HepG2 (cell line): ENCODE results near the gene SCP2. TPM values are rescaled to one million over a fixed set of nuclear protein-coding genes. Genes with fewer than 3 reads are reported as not detected.

Experiments used
- AHR ChIP-seq: IDR thresholded peaks from 2 replicates; pipeline ENCODE4 v1.6.1; 2018; ENCODE audit warnings: missing genetic modification reagents, missing compliant biosample characterization
- CBX2 ChIP-seq, 2 experiments: fragments of 200-600 bp in 1 of 2; sonication (generic); formaldehyde crosslinking in 1 of 2; IDR thresholded peaks; 2 replicates each; pipeline versions ENCODE4 v1.7.0 to v1.8.1; 2018 to 2022; ENCODE audit warnings: low read depth in 2 of 2, low read length in 1 of 2, mild to moderate bottlenecking in 1 of 2, missing genetic modification reagents in 1 of 2
- GATA4 ChIP-seq: sonication (generic); IDR thresholded peaks from 2 replicates; pipeline ENCODE4 v1.6.1; 2016; ENCODE audit warnings: antibody characterized with exemption, low read depth, borderline replicate concordance
- GTF3A ChIP-seq: sonication (generic); formaldehyde crosslinking; conservative IDR thresholded peaks from 2 replicates; pipeline ENCODE4 v1.4.0; 2020; ENCODE audit warnings: mild to moderate bottlenecking, missing genetic modification reagents
- HES4 ChIP-seq: sonication (generic); formaldehyde crosslinking; IDR thresholded peaks from 2 replicates; pipeline ENCODE4 v1.9.0; 2021; ENCODE audit warnings: mild to moderate bottlenecking, missing genetic modification reagents, borderline replicate concordance
- HIC2 ChIP-seq: sonication (generic); formaldehyde crosslinking; IDR thresholded peaks from 2 replicates; pipeline ENCODE4 v1.9.0; 2022; ENCODE audit warnings: low read depth, missing genetic modification reagents
- MAF1 ChIP-seq: sonication (generic); formaldehyde crosslinking; IDR thresholded peaks from 2 replicates; pipeline ENCODE4 v1.5.0; 2020; ENCODE audit warnings: missing genetic modification reagents, borderline replicate concordance
- PAWR ChIP-seq: sonication (generic); formaldehyde crosslinking; IDR thresholded peaks from 2 replicates; pipeline ENCODE4 v1.4.0; 2020; ENCODE audit warnings: missing genetic modification reagents, mild to moderate bottlenecking, borderline replicate concordance
- SOX6 ChIP-seq, 2 experiments: fragments of 450-650 bp in 1 of 2; sonication (generic) in 1 of 2; formaldehyde crosslinking in 1 of 2; IDR thresholded peaks; 2 replicates each; pipeline versions ENCODE4 v1.4.0 to v1.6.1; 2017 to 2020; ENCODE audit warnings: antibody characterized with exemption in 1 of 2, mild to moderate bottlenecking in 1 of 2, missing genetic modification reagents in 1 of 2
- TBL1XR1 ChIP-seq: fragments of 150-350 bp; IDR thresholded peaks from 2 replicates; pipeline ENCODE4 v1.6.1; 2014; ENCODE audit warnings: borderline replicate concordance, low read length; ENCODE audit not compliant: partially characterized antibody
- TBX2 ChIP-seq: sonication (generic); formaldehyde crosslinking; IDR thresholded peaks from 2 replicates; pipeline ENCODE4 v1.5.0; 2020; ENCODE audit warnings: missing genetic modification reagents, mild to moderate bottlenecking, borderline replicate concordance
- TSC22D2 ChIP-seq: sonication (generic); formaldehyde crosslinking; IDR thresholded peaks from 2 replicates; pipeline ENCODE4 v1.5.1; 2020; ENCODE audit warnings: missing genetic modification reagents, mild to moderate bottlenecking, borderline replicate concordance
- ZNF256 ChIP-seq: sonication (generic); formaldehyde crosslinking; conservative IDR thresholded peaks from 2 replicates; pipeline ENCODE4 v1.4.0; 2020; ENCODE audit warnings: missing genetic modification reagents
- ZNF3 ChIP-seq: IDR thresholded peaks from 2 replicates; pipeline ENCODE4 v1.7.0; 2017; ENCODE audit warnings: inconsistent platforms
- ZNF652 ChIP-seq: IDR thresholded peaks from 2 replicates; pipeline ENCODE4 v1.6.1; 2016; ENCODE audit warnings: low read depth, borderline replicate concordance
- ZNF710 ChIP-seq: sonication (generic); formaldehyde crosslinking; IDR thresholded peaks from 2 replicates; pipeline ENCODE4 v1.5.0; 2020; ENCODE audit warnings: mild to moderate bottlenecking, missing genetic modification reagents, borderline replicate concordance
- ZNF713 ChIP-seq: sonication (generic); formaldehyde crosslinking; IDR thresholded peaks from 2 replicates; pipeline ENCODE4 v1.4.0; 2020; ENCODE audit warnings: mild to moderate bottlenecking, missing genetic modification reagents
- ZNF740 ChIP-seq: sonication (generic); formaldehyde crosslinking; IDR thresholded peaks from 2 replicates; pipeline ENCODE4 v1.4.0; 2020; ENCODE audit warnings: missing genetic modification reagents
- ZZZ3 ChIP-seq: sonication (generic); formaldehyde crosslinking; IDR thresholded peaks from 2 replicates; pipeline ENCODE4 v1.4.0; 2020; ENCODE audit warnings: missing genetic modification reagents, mild to moderate bottlenecking, borderline replicate concordance
- polyA plus RNA-seq, 8 experiments: library from polyadenylated mRNA; depleted of rRNA in 3 of 8; stranded (reverse) in 7 of 8; unstranded in 1 of 8; fragments of >200 nt; fragmentation: Illumina TruSeq in 4 of 8; extraction: Trizol in 4 of 8; gene quantifications; 2 replicates each; pipeline versions ENCODE4 v1.2.1 to v1.2.3, GENCODE V29; 2011 to 2016; ENCODE audit warnings: low read depth in 4 of 8, missing spikeins in 1 of 8, mixed read lengths in 1 of 8; ENCODE audit not compliant: insufficient read depth in 1 of 8
- total RNA-seq, 5 experiments: library from RNA; depleted of rRNA; stranded (reverse); fragments of >200 nt; fragmentation: Illumina TruSeq; extraction: Trizol; gene quantifications; 2 replicates each; pipeline ENCODE4 v1.2.3, GENCODE V29; 2016; ENCODE audit warnings: low read depth in 1 of 5
- TF ChIP-seq, protein P1 (sequence below): sonication (generic); formaldehyde crosslinking; conservative IDR thresholded peaks from 2 replicates; pipeline ENCODE4 v1.4.0; 2020; ENCODE audit warnings: mild to moderate bottlenecking, missing genetic modification reagents, moderate library complexity
- TF ChIP-seq, protein P2 (sequence below): sonication (generic); formaldehyde crosslinking; conservative IDR thresholded peaks from 2 replicates; pipeline ENCODE4 v1.4.0; 2020; ENCODE audit warnings: missing genetic modification reagents

The SCP2 gene
- total and polyA plus RNA-seq, 2 of the 13 experiments (the other 11 are each of a cell fraction or from before 2014, with no cell fraction given): 59.0 to 133 TPM

GRCh38 chr1:52920791-52921291 is 6.2 kb upstream of the SCP2 start (continued):
- TF ChIP-seq, protein P1, sequence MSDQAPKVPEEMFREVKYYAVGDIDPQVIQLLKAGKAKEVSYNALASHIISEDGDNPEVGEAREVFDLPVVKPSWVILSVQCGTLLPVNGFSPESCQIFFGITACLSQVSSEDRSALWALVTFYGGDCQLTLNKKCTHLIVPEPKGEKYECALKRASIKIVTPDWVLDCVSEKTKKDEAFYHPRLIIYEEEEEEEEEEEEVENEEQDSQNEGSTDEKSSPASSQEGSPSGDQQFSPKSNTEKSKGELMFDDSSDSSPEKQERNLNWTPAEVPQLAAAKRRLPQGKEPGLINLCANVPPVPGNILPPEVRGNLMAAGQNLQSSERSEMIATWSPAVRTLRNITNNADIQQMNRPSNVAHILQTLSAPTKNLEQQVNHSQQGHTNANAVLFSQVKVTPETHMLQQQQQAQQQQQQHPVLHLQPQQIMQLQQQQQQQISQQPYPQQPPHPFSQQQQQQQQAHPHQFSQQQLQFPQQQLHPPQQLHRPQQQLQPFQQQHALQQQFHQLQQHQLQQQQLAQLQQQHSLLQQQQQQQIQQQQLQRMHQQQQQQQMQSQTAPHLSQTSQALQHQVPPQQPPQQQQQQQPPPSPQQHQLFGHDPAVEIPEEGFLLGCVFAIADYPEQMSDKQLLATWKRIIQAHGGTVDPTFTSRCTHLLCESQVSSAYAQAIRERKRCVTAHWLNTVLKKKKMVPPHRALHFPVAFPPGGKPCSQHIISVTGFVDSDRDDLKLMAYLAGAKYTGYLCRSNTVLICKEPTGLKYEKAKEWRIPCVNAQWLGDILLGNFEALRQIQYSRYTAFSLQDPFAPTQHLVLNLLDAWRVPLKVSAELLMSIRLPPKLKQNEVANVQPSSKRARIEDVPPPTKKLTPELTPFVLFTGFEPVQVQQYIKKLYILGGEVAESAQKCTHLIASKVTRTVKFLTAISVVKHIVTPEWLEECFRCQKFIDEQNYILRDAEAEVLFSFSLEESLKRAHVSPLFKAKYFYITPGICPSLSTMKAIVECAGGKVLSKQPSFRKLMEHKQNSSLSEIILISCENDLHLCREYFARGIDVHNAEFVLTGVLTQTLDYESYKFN (CRISPR knock-in tag): peak; percentile 53; the same call in 1 of the 2 replicates
- TF ChIP-seq ZNF713 (CRISPR knock-in tag) (no peak), CBX2 (IDR thresholded peaks at IDR 0.05; ENCODE audit: low read depth, low read length) (no peak), CBX2 (CRISPR knock-in tag; IDR thresholded peaks at IDR 0.05; ENCODE audit: low read depth) (no peak), GATA4 (no peak), ZZZ3 (CRISPR knock-in tag) (no peak), TBL1XR1 (no peak), TBX2 (no peak), ZNF3 (CRISPR knock-in tag) (no peak), HIC2 (CRISPR knock-in tag) (peak; percentile 71; the same call in 1 of the 2 replicates), TSC22D2 (no peak), AHR (no peak), MAF1 (no peak), ZNF256 (CRISPR knock-in tag) (no peak), ZNF740 (no peak), ZNF710 (CRISPR knock-in tag) (no peak), HES4 (CRISPR knock-in tag) (no peak), SOX6 (IDR thresholded peaks at IDR 0.05) (no peak), SOX6 (CRISPR knock-in tag; IDR thresholded peaks at IDR 0.05) (no peak; the same call in none of the 2 replicates), GTF3A (no peak), ZNF652 (CRISPR knock-in tag) (no peak), PAWR (CRISPR knock-in tag) (no peak)
- TF ChIP-seq, protein P2, sequence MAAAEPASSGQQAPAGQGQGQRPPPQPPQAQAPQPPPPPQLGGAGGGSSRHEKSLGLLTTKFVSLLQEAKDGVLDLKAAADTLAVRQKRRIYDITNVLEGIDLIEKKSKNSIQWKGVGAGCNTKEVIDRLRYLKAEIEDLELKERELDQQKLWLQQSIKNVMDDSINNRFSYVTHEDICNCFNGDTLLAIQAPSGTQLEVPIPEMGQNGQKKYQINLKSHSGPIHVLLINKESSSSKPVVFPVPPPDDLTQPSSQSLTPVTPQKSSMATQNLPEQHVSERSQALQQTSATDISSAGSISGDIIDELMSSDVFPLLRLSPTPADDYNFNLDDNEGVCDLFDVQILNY (CRISPR knock-in tag): no peak
